ENCODE results near the gene MDFIC2. TPM values are rescaled to one million over a fixed set of nuclear protein-coding genes. Genes with fewer than 3 reads are reported as not detected.

The MDFIC2 gene
- total RNA-seq, 1 donor from 2014 or later: not detected

DNA sequence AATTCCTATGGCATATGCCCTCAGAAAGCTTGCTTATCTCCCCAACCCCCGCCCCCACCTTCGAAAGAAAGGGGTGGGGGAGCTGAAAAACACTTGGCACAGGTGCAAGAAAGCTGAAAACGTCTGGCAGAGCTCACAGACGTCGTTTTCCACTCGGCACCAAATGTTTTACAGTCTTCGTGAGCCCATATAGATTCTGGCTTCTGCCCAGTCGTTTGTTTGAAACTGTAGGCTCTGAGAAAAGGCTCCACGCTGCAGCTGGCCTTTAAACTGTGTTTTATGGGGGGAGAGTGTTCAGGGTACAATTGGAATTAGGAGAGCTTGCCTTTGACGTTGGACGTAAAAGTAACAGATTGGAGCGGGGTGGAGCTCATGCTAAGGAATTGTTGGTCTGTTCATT is 130.3 kb downstream of the MDFIC2 start:
- no peak for DNase-seq (ENCODE audit: low spot score)

DNA sequence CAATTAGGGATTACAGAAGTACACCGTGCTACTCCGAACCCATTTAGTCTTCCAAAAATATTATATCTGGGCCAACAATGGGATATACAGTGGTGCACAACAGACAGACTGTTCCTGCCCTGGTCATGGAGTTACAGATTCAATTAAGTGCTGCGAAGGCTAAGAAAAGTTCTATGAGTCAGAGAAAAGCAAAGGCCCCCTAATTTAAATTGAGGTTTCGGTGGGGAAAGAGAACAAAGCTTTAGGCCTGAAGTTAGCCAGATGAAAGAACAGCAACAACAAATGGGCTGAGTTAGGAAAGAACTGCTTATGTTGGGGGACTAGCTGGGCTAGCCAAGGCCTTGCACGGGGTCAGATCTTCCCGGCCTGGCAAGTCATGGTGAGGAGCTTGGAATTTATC is 131.8 kb downstream of the MDFIC2 start:
- DNase-seq (ENCODE audit: low spot score): no peak

GRCh38 chr3:70179111-70179510 is 133.3 kb downstream of the MDFIC2 start:
- no peak for DNase-seq (ENCODE audit: low spot score)

DNA sequence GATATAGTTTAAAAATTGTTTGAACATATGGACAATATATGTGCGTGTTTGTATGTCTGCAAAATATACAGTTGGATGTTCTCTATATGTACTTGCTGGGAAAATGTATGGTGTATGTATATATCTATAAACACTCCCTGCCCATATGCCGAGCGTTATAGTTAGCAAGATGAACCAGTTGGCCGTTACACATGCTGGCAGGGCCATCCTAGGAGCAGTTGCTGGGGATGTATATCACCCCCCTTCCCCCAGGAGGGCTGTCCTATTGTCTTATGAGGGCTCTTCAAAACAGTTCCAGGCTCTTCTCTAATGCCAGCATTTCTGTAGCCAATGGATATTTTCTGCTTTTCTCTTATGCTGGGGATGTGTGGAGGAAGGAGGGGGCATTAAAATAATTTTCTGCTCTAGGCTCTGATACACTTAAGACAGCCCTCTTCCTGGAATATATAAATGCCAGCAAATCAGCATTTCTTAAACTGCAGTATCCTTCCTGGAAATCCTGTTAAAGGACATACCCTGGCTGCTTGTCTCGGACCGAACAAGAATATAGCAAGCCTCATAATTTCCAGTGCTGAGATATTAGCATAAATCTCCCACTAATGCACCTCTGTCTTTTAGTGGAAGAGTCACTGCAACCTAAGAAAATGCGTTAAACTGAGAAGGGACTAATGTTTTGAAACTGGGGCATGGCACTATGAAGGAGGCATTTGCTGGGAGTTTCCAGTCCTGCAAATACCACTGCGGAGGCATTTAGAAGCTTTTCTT is 134.4 kb downstream of the MDFIC2 start:
- no peak for DNase-seq (ENCODE audit: low spot score)

- no peak for DNase-seq (ENCODE audit: low spot score)
Observed at GRCh38 chr3:70176224-70176623, 136.2 kb downstream of the MDFIC2 start.

- DNase-seq (ENCODE audit: low spot score): no peak
Observed at GRCh38 chr3:70156808-70157207, 155.6 kb downstream of the MDFIC2 start.

DNA sequence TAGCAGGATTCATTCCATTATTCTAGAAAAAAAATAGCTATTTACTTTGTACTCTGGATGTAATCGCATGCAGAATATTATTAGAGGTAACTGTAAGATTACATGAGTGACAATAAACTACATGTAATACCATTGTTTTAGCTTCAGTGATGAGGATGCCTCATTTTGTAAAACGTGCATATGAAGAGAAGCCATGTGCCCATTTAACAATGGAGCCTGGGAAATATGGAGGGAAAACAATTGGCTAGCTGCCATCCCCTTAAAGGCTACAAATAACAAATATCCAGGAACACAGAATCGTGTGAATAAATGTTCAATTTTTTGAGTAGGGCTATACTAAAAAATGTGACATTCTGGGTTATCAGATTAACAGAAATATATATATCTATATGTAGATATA is 161.8 kb downstream of the MDFIC2 start:
- DNase-seq (ENCODE audit: low spot score): no peak

- DNase-seq (ENCODE audit: low spot score): no peak
Observed at GRCh38 chr3:70149714-70150400, 162.6 kb downstream of the MDFIC2 start.
